ENCODE data around the gene PFDN2. TPM values are rescaled to one million over a fixed set of nuclear protein-coding genes. Genes with fewer than 3 reads are reported as not detected.

PFDN2 gene
- total and polyA plus RNA-seq, 2 donors (not counting 3 experiments of a cell fraction or from before 2014, with no cell fraction given) = 104 to 157 TPM

GRCh38 chr1:161137881-161138280 lies 20.0 kb upstream of the PFDN2 start:
- dilution Hi-C loops (cut with MboI; ENCODE audit: extremely low pct_ligation_motif_present, low sequenced_read_pairs) = no loop called here
- H3K27me3 ChIP-seq (ENCODE audit: control insufficient read depth in 2 of 2, insufficient read depth in 2 of 2, low read length in 2 of 2) = no peaks in the 10 kb centered on the region
- peaks cover 15% of the 10 kb centered on the region for H3K79me2 ChIP-seq (ENCODE audit: control insufficient read depth, insufficient read depth, low read length)
- no peak overlapping the region for H3K4me3 ChIP-seq (replicated peaks in 1 of 3; ENCODE audit: insufficient read depth in 1 of 3, low read depth in 1 of 3, low read length in 3 of 3)
- H3K4me1 ChIP-seq (ENCODE audit: control insufficient read depth, extremely low read depth, insufficient read depth, low read length) = peaks cover 5% of the 10 kb centered on the region
- H2AFZ ChIP-seq (ENCODE audit: low read depth, low read length) = no peak overlapping the region
- POLR2A ChIA-PET = interaction anchor here (0.6 kb wide), 1 partner anchor 33 kb away, joined by 4 read pairs; no protein-coding TSS in a partner anchor
- H3K27ac ChIP-seq (ENCODE audit: insufficient read depth, low read depth, low read length) = no peak overlapping the region
- no peaks in the 10 kb centered on the region for H3K36me3 ChIP-seq (ENCODE audit: control insufficient read depth in 2 of 2, extremely low read depth in 1 of 2, insufficient read depth in 2 of 2, low read length in 2 of 2)
- H3K9me3 ChIP-seq (replicated peaks; ENCODE audit: control insufficient read depth, insufficient read depth, low read length) = no peaks in the 10 kb centered on the region
- FAIRE-seq (no peak), DNase-seq (ENCODE audit: low read depth, low spot score) (no peak)
- CTCF ChIA-PET = interaction anchor here (0.9 to 5.4 kb wide), 12 partner anchors 10 to 303 kb away, joined by 3 to 51 read pairs (median 4); partner anchors contain the start of genes KLHDC9 and UFC1
- no peak for TF ChIP-seq CTCF (IDR thresholded peaks at IDR 0.05; ENCODE audit: extremely low read depth in 1 of 2, insufficient read depth in 1 of 2, low read depth in 1 of 2, low read length in 2 of 2)
- TF ChIP-seq POLR2AphosphoS5 (IDR thresholded peaks at IDR 0.05; ENCODE audit: insufficient read depth, low read depth, low read length) = no peak
- TF ChIP-seq JUN (IDR thresholded peaks at IDR 0.05; ENCODE audit: borderline replicate concordance, insufficient read depth, insufficient read length, low read depth) = no peak
- TF ChIP-seq MYC (IDR thresholded peaks at IDR 0.05; ENCODE audit: low read depth, low read length) = no peak
- TF ChIP-seq FOS (IDR thresholded peaks at IDR 0.05; ENCODE audit: borderline replicate concordance, insufficient read depth, low read length) = no peak
- TF ChIP-seq EZH2 (IDR thresholded peaks at IDR 0.05; ENCODE audit: borderline replicate concordance, low read depth, low read length, severe bottlenecking) = no peak
- TF ChIP-seq POLR2A (IDR thresholded peaks at IDR 0.05; ENCODE audit: low read depth, low read length) = no peak
- no peak for TF ChIP-seq MAX (IDR thresholded peaks at IDR 0.05; ENCODE audit: insufficient read depth, insufficient read length)
- TF ChIP-seq GATA2 (IDR thresholded peaks at IDR 0.05; ENCODE audit: insufficient read depth, insufficient read length, low read depth, low read length) = no peak
- no peaks in the 10 kb centered on the region for H3K9me1 ChIP-seq (replicated peaks; ENCODE audit: control insufficient read depth, extremely low read depth, insufficient read depth, low read length)
- no peaks in the 10 kb centered on the region for H4K20me1 ChIP-seq (replicated peaks; ENCODE audit: control insufficient read depth, extremely low read depth, insufficient read depth, low read length)
- BruUV-seq (replicated peaks) = no TSS peak
- no peak overlapping the region for H3K9ac ChIP-seq (replicated peaks; ENCODE audit: extremely low read depth, insufficient read depth, low read length)
- H3K4me2 ChIP-seq (ENCODE audit: insufficient read depth, low read length) = no peak overlapping the region
- intact Hi-C loops (cut with micrococcal nuclease) = loop anchor here (2.0 kb wide), 1 partner anchor 93 kb away; the partner anchor contains the start of gene USF1
